Gastrocnemius medialis (tissue), 4 donors: Measurements from ENCODE around the gene LRRC4.

ENCODE experiments used
- POLR2A ChIP-seq, 2 donors: fragments of 450-650 bp; IDR thresholded peaks; one replicate each; pipeline ENCODE4 v1.6.1; 2017; ENCODE audit warnings: antibody characterized with exemption in 2 of 2, mild to moderate bottlenecking in 2 of 2, moderate library complexity in 2 of 2
- TF ChIP-seq, protein P1 (sequence below), 5 experiments: fragments of 450-650 bp in 3 of 5; fragments of 200-600 bp in 2 of 5; sonication (generic) in 2 of 5; IDR thresholded peaks in 4 of 5; conservative IDR thresholded peaks in 1 of 5; 1 replicate in 4 of 5; 2 replicates in 1 of 5; pipeline ENCODE4 v1.5.1; 2016 to 2019; ENCODE audit warnings: antibody characterized with exemption in 5 of 5, mild to moderate bottlenecking in 3 of 5, moderate library complexity in 3 of 5

DNA sequence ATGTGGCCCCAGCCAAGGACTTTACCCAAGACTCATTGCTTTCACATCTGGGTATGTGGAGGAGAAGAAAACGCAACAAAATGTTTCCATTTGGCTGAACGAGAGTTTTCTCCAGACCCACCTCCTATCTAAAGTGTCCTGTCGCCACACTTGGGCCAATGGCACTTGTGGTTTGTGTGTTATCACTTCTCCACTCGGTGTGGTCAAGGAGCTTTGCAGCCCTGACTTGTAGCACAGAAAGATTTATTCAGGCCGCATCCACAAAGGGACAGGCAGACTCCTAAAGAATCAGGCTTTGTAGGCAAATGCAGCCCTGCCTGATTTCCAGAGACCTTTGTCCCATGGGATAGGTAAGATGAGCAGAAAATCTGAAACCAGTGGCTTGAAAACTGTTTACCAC, 12.8 kb upstream of the LRRC4 start:
- no peak for TF ChIP-seq POLR2A (IDR thresholded peaks at IDR 0.05)
- TF ChIP-seq, protein P1, sequence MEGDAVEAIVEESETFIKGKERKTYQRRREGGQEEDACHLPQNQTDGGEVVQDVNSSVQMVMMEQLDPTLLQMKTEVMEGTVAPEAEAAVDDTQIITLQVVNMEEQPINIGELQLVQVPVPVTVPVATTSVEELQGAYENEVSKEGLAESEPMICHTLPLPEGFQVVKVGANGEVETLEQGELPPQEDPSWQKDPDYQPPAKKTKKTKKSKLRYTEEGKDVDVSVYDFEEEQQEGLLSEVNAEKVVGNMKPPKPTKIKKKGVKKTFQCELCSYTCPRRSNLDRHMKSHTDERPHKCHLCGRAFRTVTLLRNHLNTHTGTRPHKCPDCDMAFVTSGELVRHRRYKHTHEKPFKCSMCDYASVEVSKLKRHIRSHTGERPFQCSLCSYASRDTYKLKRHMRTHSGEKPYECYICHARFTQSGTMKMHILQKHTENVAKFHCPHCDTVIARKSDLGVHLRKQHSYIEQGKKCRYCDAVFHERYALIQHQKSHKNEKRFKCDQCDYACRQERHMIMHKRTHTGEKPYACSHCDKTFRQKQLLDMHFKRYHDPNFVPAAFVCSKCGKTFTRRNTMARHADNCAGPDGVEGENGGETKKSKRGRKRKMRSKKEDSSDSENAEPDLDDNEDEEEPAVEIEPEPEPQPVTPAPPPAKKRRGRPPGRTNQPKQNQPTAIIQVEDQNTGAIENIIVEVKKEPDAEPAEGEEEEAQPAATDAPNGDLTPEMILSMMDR (IDR thresholded peaks at IDR 0.05 in 4 of 5, conservative IDR thresholded peaks at IDR 0.05 in 1 of 5), result no peak
